ENCODE data around the gene PTPN7. TPM values are rescaled to one million over a fixed set of nuclear protein-coding genes. Genes with fewer than 3 reads are reported as not detected.

PTPN7 gene
- total RNA-seq, 1 donor from 2014 or later = 0.31 TPM

DNA sequence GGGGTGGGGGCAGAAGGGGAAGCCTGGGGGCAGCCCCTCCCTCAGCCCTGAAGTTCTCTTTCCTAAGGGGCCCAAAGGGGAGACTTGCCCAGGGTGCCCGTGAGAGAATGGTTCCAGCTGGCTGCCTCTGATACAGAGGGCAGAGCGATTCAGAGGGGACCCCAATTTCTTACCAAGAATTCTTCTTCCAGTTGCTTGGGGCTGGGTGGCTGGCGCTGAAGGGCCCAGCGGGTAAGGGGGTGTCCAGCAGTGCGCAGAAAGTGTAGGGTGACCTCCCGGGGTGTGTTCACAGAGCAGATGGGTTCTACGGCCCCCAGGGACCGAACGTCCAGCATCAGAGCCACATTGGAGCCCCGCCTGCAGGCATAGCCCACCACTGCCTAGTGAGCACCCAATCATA is 2.5 kb downstream of the PTPN7 start:
- Mint-ChIP-seq H3K27me3 (ENCODE audit: low read depth) (no peaks in the 10 kb centered on the region), H3K9me3 (no peaks in the 10 kb centered on the region), H3K36me3 (no peaks in the 10 kb centered on the region), H3K4me3 (no peak overlapping the region), H3K27ac (no peak overlapping the region), H3K4me1 (peaks cover 35% of the 10 kb centered on the region)
- no peak for DNase-seq (ENCODE audit: low spot score in 2 of 2, unreplicated experiment in 2 of 2)
- TF ChIP-seq CTCF (IDR thresholded peaks at IDR 0.05; ENCODE audit: unreplicated experiment) = no peak

- no peaks in the 10 kb centered on the region for H3K27me3 Mint-ChIP-seq (ENCODE audit: low read depth)
- no peak for TF ChIP-seq CTCF (IDR thresholded peaks at IDR 0.05; ENCODE audit: unreplicated experiment)
- H3K9me3 Mint-ChIP-seq = no peaks in the 10 kb centered on the region
- no peak overlapping the region for H3K27ac Mint-ChIP-seq
- peaks cover 26% of the 10 kb centered on the region for H3K4me1 Mint-ChIP-seq
- H3K4me3 Mint-ChIP-seq = no peak overlapping the region
- no peak for DNase-seq (ENCODE audit: low spot score in 2 of 2, unreplicated experiment in 2 of 2)
- H3K36me3 Mint-ChIP-seq = no peaks in the 10 kb centered on the region
Observed at GRCh38 chr1:202156590-202156989, 3.8 kb downstream of the PTPN7 start.

- H3K9me3 Mint-ChIP-seq = no peaks in the 10 kb centered on the region
- H3K27ac Mint-ChIP-seq = no peak overlapping the region
- H3K27me3 Mint-ChIP-seq (ENCODE audit: low read depth) = no peaks in the 10 kb centered on the region
- no peak overlapping the region for H3K4me3 Mint-ChIP-seq
- DNase-seq (ENCODE audit: low spot score in 2 of 2, unreplicated experiment in 2 of 2) = no peak
- no peaks in the 10 kb centered on the region for H3K36me3 Mint-ChIP-seq
- peaks cover 16% of the 10 kb centered on the region for H3K4me1 Mint-ChIP-seq
- TF ChIP-seq CTCF (IDR thresholded peaks at IDR 0.05; ENCODE audit: unreplicated experiment) = no peak
Observed at GRCh38 chr1:202155478-202156021, 4.9 kb downstream of the PTPN7 start.

DNA sequence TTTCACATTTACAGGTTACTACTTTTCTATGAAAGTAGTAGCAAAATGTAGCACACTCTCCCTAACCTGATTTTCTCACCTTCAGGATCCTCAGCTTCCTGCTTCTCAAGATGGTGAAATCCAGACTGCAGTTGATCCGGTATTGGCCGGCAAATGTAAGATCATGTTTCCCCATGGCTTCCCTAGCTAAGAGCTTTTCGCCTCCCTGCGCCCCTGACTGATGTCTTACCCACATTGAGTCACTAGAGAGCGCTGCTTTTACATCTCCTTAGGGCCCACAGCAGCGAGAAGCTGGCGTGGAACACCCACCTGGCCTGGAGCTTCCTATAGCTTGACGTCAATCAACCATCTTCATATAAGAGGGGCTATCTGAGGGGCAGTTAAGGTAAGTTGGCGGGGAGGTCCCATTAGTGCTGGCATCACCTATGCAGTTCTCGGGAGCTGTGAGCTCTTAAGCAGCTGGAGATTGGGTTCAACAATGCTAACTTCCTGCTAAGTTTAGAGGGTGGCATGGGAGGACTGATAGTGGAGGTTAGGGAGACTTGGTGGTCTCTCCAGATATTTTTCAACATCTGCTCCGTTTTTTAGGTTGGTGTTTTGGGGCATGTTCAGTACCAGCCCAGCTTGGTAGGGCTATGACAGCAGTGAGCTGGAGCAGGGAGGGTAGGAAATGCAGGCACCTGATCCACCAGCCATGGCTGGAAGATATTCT is 5.5 kb downstream of the PTPN7 start:
- H3K36me3 Mint-ChIP-seq = no peaks in the 10 kb centered on the region
- H3K9me3 Mint-ChIP-seq = no peaks in the 10 kb centered on the region
- peak; percentile 22 for TF ChIP-seq CTCF (IDR thresholded peaks at IDR 0.05; ENCODE audit: unreplicated experiment)
- H3K27ac Mint-ChIP-seq = peak overlapping the region; percentile 52
- peaks cover 16% of the 10 kb centered on the region for H3K4me1 Mint-ChIP-seq
- DNase-seq (ENCODE audit: low spot score in 2 of 2, unreplicated experiment in 2 of 2) = peak in 1 of 2 experiments; percentile 56
- no peak overlapping the region for H3K4me3 Mint-ChIP-seq
- no peaks in the 10 kb centered on the region for H3K27me3 Mint-ChIP-seq (ENCODE audit: low read depth)

GRCh38 chr1:202154148-202154765 is 6.1 kb downstream of the PTPN7 start:
- no peak overlapping the region for H3K4me3 Mint-ChIP-seq
- H3K9me3 Mint-ChIP-seq = no peaks in the 10 kb centered on the region
- H3K4me1 Mint-ChIP-seq = peaks cover 12% of the 10 kb centered on the region
- DNase-seq (ENCODE audit: low spot score in 2 of 2, unreplicated experiment in 2 of 2) = no peak
- no peaks in the 10 kb centered on the region for H3K36me3 Mint-ChIP-seq
- TF ChIP-seq CTCF (IDR thresholded peaks at IDR 0.05; ENCODE audit: unreplicated experiment) = no peak
- H3K27ac Mint-ChIP-seq = peak overlapping the region; percentile 52
- no peaks in the 10 kb centered on the region for H3K27me3 Mint-ChIP-seq (ENCODE audit: low read depth)

All from mesothelial cell of epicardium (in vitro differentiated cells).